Suprapubic skin (tissue), 4 donors: Measurements from ENCODE around the gene CDH22. TPM values are rescaled to one million over a fixed set of nuclear protein-coding genes. Genes with fewer than 3 reads are reported as not detected.

Source experiments
- DNase-seq, 2 donors: peaks; one replicate each; pipeline ENCODE4 v3.0.0-alpha.2; 2019; ENCODE audit warnings: low spot score in 2 of 2
- H3K27ac ChIP-seq: fragments of 200-600 bp; sonication (generic); one replicate; pipeline ENCODE4 v1.5.1; 2019
- H3K27me3 ChIP-seq: fragments of 200-600 bp; sonication (generic); one replicate; pipeline ENCODE4 v1.5.1; 2019
- H3K36me3 ChIP-seq: fragments of 200-600 bp; sonication (generic); one replicate; pipeline ENCODE4 v1.5.1; 2019
- H3K4me1 ChIP-seq: fragments of 200-600 bp; sonication (generic); one replicate; pipeline ENCODE4 v1.5.1; 2019
- H3K4me3 ChIP-seq: fragments of 200-600 bp; sonication (generic); one replicate; pipeline ENCODE4 v1.5.1; 2019; ENCODE audit warnings: mild to moderate bottlenecking
- H3K9me3 ChIP-seq: fragments of 200-600 bp; sonication (generic); one replicate; pipeline ENCODE4 v1.5.1; 2019
- CTCF ChIP-seq, 2 donors: fragments of 200-600 bp in 1 of 2; fragments of 450-650 bp in 1 of 2; sonication (generic) in 1 of 2; IDR thresholded peaks; one replicate each; pipeline ENCODE4 v1.5.1; 2016 to 2019; ENCODE audit warnings: antibody characterized with exemption in 2 of 2, mild to moderate bottlenecking in 1 of 2, moderate library complexity in 1 of 2
- EP300 ChIP-seq: sonication (generic); formaldehyde crosslinking; IDR thresholded peaks from one replicate; pipeline ENCODE4 v1.6.1; 2017; ENCODE audit warnings: antibody characterized with exemption
- POLR2A ChIP-seq, 2 donors: fragments of 450-650 bp; IDR thresholded peaks; one replicate each; pipeline ENCODE4 v1.6.1; 2017; ENCODE audit warnings: antibody characterized with exemption in 2 of 2, mild to moderate bottlenecking in 2 of 2, moderate library complexity in 2 of 2
- POLR2AphosphoS5 ChIP-seq, 3 donors: sonication (generic); formaldehyde crosslinking; IDR thresholded peaks; one replicate each; pipeline ENCODE4 v1.6.1; 2017; ENCODE audit warnings: antibody characterized with exemption in 3 of 3
- WGBS: methylation state at CpG from one replicate; pipeline ENCODE4 v1.1.5; 2018; 5-methylcytosine and 5-hydroxymethylcytosine counted together
- total RNA-seq, 4 donors: library from RNA; depleted of rRNA; stranded (reverse); fragments of >200 nt; gene quantifications; one replicate each; pipeline ENCODE4 v1.1.0, GENCODE V29; 2016

Gene CDH22
- total RNA-seq, 4 donors from 2014 or later: 2.6 to 5.1 (median 3.3) TPM

DNA sequence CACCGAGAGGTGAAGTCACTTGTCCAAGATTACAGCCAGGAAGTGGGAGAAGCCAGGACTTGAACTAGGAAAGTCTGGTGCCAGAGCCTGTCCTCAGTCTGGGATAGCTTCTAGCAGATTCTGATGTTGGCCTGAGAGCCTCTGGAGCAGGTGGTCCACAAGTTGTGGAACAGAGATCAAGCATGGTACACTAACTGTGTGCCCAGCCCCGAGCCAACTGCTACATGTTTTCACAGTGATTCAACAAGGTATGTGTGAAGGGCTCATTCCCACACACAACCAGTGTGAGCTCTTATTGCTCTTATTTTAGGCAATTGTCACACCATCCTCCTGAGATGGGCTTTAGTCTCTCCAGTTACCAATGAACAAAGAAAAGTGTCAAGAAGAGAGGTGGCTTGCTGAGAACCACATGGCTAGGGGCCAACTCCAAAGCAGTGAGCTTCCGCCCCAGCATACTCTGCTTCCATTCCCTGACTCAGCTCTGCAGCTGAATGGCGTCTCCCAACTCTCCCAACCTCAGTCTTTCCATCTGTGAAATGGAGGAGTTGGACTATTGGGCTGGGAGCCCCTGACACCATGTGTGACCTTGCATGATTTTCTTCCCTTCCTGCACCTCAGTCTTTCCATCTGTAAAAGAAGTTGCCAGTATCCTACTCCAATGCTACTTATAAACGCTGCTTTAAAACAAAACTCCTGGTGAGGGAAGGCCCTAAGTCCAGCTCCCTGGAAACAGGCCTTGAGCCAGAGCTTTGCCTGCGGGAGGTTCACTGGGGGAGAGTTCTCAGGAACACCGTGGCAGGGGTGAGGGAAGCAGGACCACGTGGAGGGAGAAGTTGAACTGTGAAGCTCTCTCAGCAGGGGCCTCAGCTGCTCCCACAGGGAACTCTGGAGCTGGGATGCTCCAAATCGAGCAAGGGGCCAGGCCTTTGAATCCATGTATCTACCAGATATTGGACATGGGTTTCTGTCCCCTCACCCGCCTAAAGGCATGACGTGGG, 40.9 kb downstream of the CDH22 start:
- 55% methylated on average over 8 of the region's 11 CpGs for WGBS
- peaks cover 58% of the 10 kb centered on the region for H3K27me3 ChIP-seq
- H3K9me3 ChIP-seq: no peaks in the 10 kb centered on the region
- no peaks in the 10 kb centered on the region for H3K4me1 ChIP-seq
- TF ChIP-seq EP300: no peak
- TF ChIP-seq POLR2AphosphoS5 (IDR thresholded peaks at IDR 0.05): no peak
- no peak for TF ChIP-seq POLR2A (IDR thresholded peaks at IDR 0.05)
- no peak for TF ChIP-seq CTCF (IDR thresholded peaks at IDR 0.05)
- H3K4me3 ChIP-seq: no peak overlapping the region
- DNase-seq: no peak
- no peaks in the 10 kb centered on the region for H3K36me3 ChIP-seq
- H3K27ac ChIP-seq: no peak overlapping the region

DNA sequence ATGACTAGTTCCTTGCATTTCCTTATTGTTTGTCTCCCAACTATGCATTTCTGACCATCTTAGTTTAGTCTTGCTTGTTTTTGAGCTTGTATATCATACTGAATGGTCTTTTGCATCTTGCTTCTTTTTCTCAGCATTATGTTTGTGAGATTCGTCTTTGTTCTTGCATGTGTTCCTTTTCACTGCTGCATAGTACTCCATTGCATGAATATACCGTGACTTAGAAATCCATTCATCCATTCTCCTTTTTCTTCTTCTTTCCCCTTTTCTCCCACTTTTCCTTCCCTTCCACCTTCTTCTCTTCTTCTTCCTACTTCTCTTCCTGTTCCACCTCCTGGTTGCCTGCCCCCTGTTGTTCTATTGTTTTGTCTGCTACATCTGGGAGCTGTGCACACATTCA, 42.8 kb downstream of the CDH22 start:
- no peaks in the 10 kb centered on the region for H3K4me1 ChIP-seq
- H3K27me3 ChIP-seq: peaks cover 55% of the 10 kb centered on the region
- no peaks in the 10 kb centered on the region for H3K36me3 ChIP-seq
- H3K4me3 ChIP-seq: no peak overlapping the region
- TF ChIP-seq CTCF (IDR thresholded peaks at IDR 0.05) (no peak), POLR2AphosphoS5 (IDR thresholded peaks at IDR 0.05) (no peak), EP300 (no peak), POLR2A (IDR thresholded peaks at IDR 0.05) (no peak)
- 97% methylated on average over 2 of the region's 2 CpGs for WGBS
- no peak for DNase-seq
- H3K27ac ChIP-seq: no peak overlapping the region
- H3K9me3 ChIP-seq: no peaks in the 10 kb centered on the region

- Histone ChIP-seq H3K4me1 (no peaks in the 10 kb centered on the region), H3K27me3 (peaks cover 51% of the 10 kb centered on the region), H3K4me3 (no peak overlapping the region), H3K27ac (no peak overlapping the region), H3K36me3 (no peaks in the 10 kb centered on the region), H3K9me3 (no peaks in the 10 kb centered on the region)
- DNase-seq: no peak
- TF ChIP-seq EP300 (no peak), CTCF (IDR thresholded peaks at IDR 0.05) (no peak), POLR2A (IDR thresholded peaks at IDR 0.05) (no peak), POLR2AphosphoS5 (IDR thresholded peaks at IDR 0.05) (no peak)
- 75% methylated on average over 26 of the region's 26 CpGs for WGBS
Observed at GRCh38 chr20:46264391-46265266, 43.7 kb downstream of the CDH22 start.

GRCh38 chr20:46261456-46262253, 46.6 kb downstream of the CDH22 start:
- no peak for DNase-seq
- TF ChIP-seq CTCF (IDR thresholded peaks at IDR 0.05) (no peak), EP300 (no peak), POLR2A (IDR thresholded peaks at IDR 0.05) (no peak), POLR2AphosphoS5 (IDR thresholded peaks at IDR 0.05) (no peak)
- Histone ChIP-seq H3K4me1 (no peaks in the 10 kb centered on the region), H3K27ac (no peak overlapping the region), H3K27me3 (peaks cover 48% of the 10 kb centered on the region), H3K36me3 (no peaks in the 10 kb centered on the region), H3K9me3 (no peaks in the 10 kb centered on the region), H3K4me3 (no peak overlapping the region)
- 66% methylated on average over 5 of the region's 12 CpGs for WGBS
